GM18517 (cell line): ENCODE results near the gene EBF3.

ENCODE experiments used
- ATAC-seq: cut with Tn5 transposase; IDR thresholded peaks from one replicate; pipeline ENCODE4 v1.9.1; 2021; ENCODE audit warnings: mild to moderate bottlenecking, moderate library complexity; ENCODE audit not compliant: unreplicated experiment

Gene EBF3

GRCh38 chr10:129877773-129878371 is 86.2 kb downstream of the EBF3 start:
- ATAC-seq, result no peak

GRCh38 chr10:129876838-129877237 is 87.2 kb downstream of the EBF3 start:
- no peak for ATAC-seq

GRCh38 chr10:129875993-129876726 is 87.9 kb downstream of the EBF3 start:
- ATAC-seq, result no peak

- no peak for ATAC-seq
Observed at GRCh38 chr10:129873351-129873750, 90.7 kb downstream of the EBF3 start.

- ATAC-seq, result no peak
Observed at GRCh38 chr10:129871966-129872365, 92.1 kb downstream of the EBF3 start.

- ATAC-seq, result no peak
Observed at GRCh38 chr10:129870961-129871621, 93.0 kb downstream of the EBF3 start.

- ATAC-seq, result no peak
Observed at GRCh38 chr10:129870474-129870757, 93.7 kb downstream of the EBF3 start.

GRCh38 chr10:129869596-129870473 is 94.2 kb downstream of the EBF3 start:
- ATAC-seq, result no peak

- no peak for ATAC-seq
Observed at GRCh38 chr10:129868449-129869035, 95.5 kb downstream of the EBF3 start.

- no peak for ATAC-seq
Observed at GRCh38 chr10:129867631-129868179, 96.4 kb downstream of the EBF3 start.

- ATAC-seq, result no peak
Observed at GRCh38 chr10:129866894-129867293, 97.2 kb downstream of the EBF3 start.

GRCh38 chr10:129865960-129866359 is 98.1 kb downstream of the EBF3 start:
- no peak for ATAC-seq

- ATAC-seq, result no peak
Observed at GRCh38 chr10:129865413-129865812, 98.7 kb downstream of the EBF3 start.

- no peak for ATAC-seq
Observed at GRCh38 chr10:129864601-129865126, 99.4 kb downstream of the EBF3 start.

GRCh38 chr10:129864082-129864481 is 100.0 kb downstream of the EBF3 start:
- no peak for ATAC-seq

GRCh38 chr10:129863201-129863663 is 100.8 kb downstream of the EBF3 start:
- ATAC-seq, result no peak

GRCh38 chr10:129861776-129862531 is 102.1 kb downstream of the EBF3 start:
- ATAC-seq, result no peak

- no peak for ATAC-seq
Observed at GRCh38 chr10:129860396-129860795, 103.7 kb downstream of the EBF3 start.

- no peak for ATAC-seq
Observed at GRCh38 chr10:129859536-129859935, 104.5 kb downstream of the EBF3 start.
